Measurements from ENCODE around the gene BTBD9.
"Not testable (repeated sequence)": the region's sequence is repeated elsewhere in the genome, so short reads cannot be mapped to it uniquely, and the experiment has no call there.

Gene BTBD9

GRCh38 chr6:38133932-38134703, 505.6 kb downstream of the BTBD9 start:
- no peak for DNase-seq

DNA sequence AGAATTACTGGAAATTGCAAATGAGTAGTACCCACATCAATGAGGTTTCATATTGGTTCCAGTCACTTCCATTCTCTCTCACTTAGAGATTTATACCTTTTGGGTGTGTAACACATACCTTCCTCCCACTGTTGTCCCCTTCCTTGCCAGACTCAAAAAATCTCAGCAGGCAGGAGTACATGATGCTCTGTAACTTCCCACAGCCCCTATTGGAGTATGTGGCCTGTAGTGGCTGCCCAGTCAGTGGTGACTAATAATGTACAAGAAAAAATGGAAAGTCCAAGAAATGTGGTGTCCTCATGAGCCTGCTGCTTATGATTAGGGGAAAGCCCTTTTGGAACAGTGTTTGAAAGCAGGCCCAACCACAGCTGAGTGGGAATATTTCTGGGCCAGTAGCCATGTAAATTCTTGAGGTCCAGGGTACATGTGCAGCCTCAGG, 508.2 kb downstream of the BTBD9 start:
- no peak for DNase-seq

DNA sequence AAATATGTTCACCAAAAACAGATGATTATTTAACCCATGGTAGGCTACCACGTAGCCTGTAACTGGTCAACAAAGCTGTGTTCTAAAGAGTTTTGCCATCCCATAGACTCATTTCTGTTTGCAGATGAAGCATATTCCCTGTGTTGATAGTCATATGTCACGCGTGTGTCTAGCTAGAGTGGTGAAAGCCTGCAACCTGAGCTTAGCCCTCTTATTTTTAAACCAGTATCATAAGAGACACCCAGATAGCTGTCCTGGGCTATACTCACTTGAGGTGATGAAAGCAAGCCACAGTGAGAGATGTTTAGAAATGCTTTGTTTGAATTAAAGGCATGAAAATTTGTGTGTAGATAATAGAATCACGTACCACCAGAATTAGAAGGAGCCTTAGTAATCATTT, 512.4 kb downstream of the BTBD9 start:
- no peak for DNase-seq

- DNase-seq = not testable (repeated sequence)
These were observed 515.4 kb downstream of the BTBD9 start for GRCh38 chr6:38124224-38124926.

GRCh38 chr6:38119516-38119915, 520.2 kb downstream of the BTBD9 start:
- no peak for DNase-seq

GRCh38 chr6:38118791-38119365, 520.9 kb downstream of the BTBD9 start:
- DNase-seq = no peak

Measured in hematopoietic multipotent progenitor cell treated with erythropoietin and hydrocortisone succinate and interleukin-3 and kit ligand, for 6 days (in vitro differentiated cells).